ENCODE measurements around the gene GFOD1. TPM values are rescaled to one million over a fixed set of nuclear protein-coding genes. Genes with fewer than 3 reads are reported as not detected.

The GFOD1 gene
- total and polyA plus RNA-seq, 10 of the 15 experiments (the other 5 are each of a cell fraction or from before 2014, with no cell fraction given): 6.5 to 41.4 (median 16.0) TPM

DNA sequence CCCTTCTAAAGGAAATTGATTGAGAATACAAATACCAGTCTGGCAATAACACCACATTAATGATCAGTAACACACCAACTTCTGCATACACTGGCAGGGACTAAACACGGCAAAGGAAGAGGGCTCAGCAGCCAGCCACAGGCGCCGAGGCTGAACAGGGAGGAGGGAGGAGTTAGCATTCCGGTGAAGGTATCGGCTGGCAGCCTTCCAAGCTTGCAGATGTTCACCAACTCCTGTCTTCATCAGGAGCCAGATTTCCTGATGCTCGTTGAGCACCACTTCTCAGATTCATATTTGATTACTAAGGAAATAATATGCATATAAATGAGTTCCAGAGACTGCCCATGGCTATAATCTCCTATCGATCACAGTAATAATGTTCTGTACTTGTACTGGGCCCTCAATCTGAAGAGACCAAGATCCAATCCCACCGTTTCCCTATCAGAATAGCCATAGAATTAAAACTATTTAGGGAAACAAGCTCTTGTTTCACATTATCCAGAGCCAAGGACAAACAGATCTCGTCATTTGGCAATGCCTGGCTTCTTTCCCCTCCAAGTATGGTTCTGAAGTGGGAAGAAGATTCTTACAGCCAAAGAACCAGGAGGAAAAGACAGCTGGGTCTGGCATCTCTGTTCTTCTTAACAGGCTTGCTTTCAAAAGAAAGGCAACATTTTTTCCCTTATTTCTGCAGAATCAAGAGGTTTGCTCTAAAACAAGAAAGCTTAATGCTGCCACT, 42.2 kb downstream of the GFOD1 start:
- no TSS peak for BruUV-seq (replicated peaks)
- Histone ChIP-seq H3K4me3 (no peak overlapping the region), H3K9me3 (replicated peaks; ENCODE audit: control insufficient read depth, insufficient read depth, low read length) (peaks cover 4% of the 10 kb centered on the region; the same call in 1 of the 3 replicates), H3K27me3 (replicated peaks in 1 of 2; ENCODE audit: control insufficient read depth in 2 of 2, insufficient read depth in 2 of 2, low read length in 1 of 2) (no peaks in the 10 kb centered on the region), H4K20me1 (ENCODE audit: control insufficient read depth, insufficient read depth) (no peaks in the 10 kb centered on the region), H3K4me1 (ENCODE audit: control insufficient read depth, insufficient read depth, low read length) (peaks cover 14% of the 10 kb centered on the region), H3K79me2 (ENCODE audit: control insufficient read depth, insufficient read depth, low read length) (peaks cover 22% of the 10 kb centered on the region), H3K36me3 (ENCODE audit: control insufficient read depth in 2 of 2, insufficient read depth in 2 of 2, low read length in 1 of 2) (peaks cover under 1 to 5% of the 10 kb centered on the region in 2 experiments; a peak in 3 of 4 replicates), H3K27ac (ENCODE audit: control insufficient read depth, insufficient read depth) (no peak overlapping the region), H2AFZ (ENCODE audit: control insufficient read depth, low read depth, low read length) (no peak overlapping the region), H3K9ac (ENCODE audit: control insufficient read depth, insufficient read depth, low read length) (no peak overlapping the region), H3K4me2 (ENCODE audit: control insufficient read depth, insufficient read depth) (peak overlapping the region; percentile 34)
- intact Hi-C loops (cut with micrococcal nuclease; ENCODE audit: unreplicated experiment): no loop called here
- ChIA-PET SMC1A (ENCODE audit: uncharacterized antibody, unreplicated experiment) (interaction anchor here (0.6 to 7.4 kb wide), 15 partner anchors 8 to 125 kb away, joined by 3 to 56 read pairs (median 5); no protein-coding TSS in a partner anchor), POLR2A (interaction anchor here (0.6 to 2.1 kb wide), 8 partner anchors 9 to 302 kb away, joined by 3 to 7 read pairs (median 4); no protein-coding TSS in a partner anchor), CTCF (interaction anchor here (0.9 to 2.0 kb wide), 8 partner anchors 9 to 108 kb away, joined by 3 to 9 read pairs (median 7); no protein-coding TSS in a partner anchor), RAD21 (ENCODE audit: unreplicated experiment) (interaction anchor here (0.8 to 1.7 kb wide), 14 partner anchors 8 to 129 kb away, joined by 3 to 11 read pairs (median 3); partner anchors contain the start of gene SIRT5)
- ATAC-seq (peak; percentile 76), FAIRE-seq (peak; percentile 61), DNase-seq (ENCODE audit: low read depth, low spot score) (no peak)
- 78% methylated on average over 9 of the region's 9 CpGs for WGBS (ENCODE audit: insufficient coverage, insufficient replicate concordance, low lambda C conversion rate, missing lambda C conversion rate)
- TF ChIP-seq ZSCAN29 (IDR thresholded peaks at IDR 0.05): no peak
- 0 out of 3 replicates have a peak, but pooled peaks have one; percentile 9 for TF ChIP-seq POU2F2 (IDR thresholded peaks at IDR 0.05; ENCODE audit: borderline replicate concordance, low read depth, low read length)
- in situ Hi-C loops (cut with MboI): no loop called here

- RAD21 ChIA-PET (ENCODE audit: unreplicated experiment): interaction anchor here (0.8 to 1.7 kb wide), 10 partner anchors 7 to 130 kb away, joined by 3 to 11 read pairs (median 3); partner anchors contain the start of gene SIRT5
- Histone ChIP-seq H3K36me3 (ENCODE audit: control insufficient read depth in 2 of 2, insufficient read depth in 2 of 2, low read length in 1 of 2) (no peaks in the 10 kb centered on the region; a peak in 1 of 4 replicates), H3K27ac (ENCODE audit: control insufficient read depth, insufficient read depth) (no peak overlapping the region), H3K9ac (ENCODE audit: control insufficient read depth, insufficient read depth, low read length) (no peak overlapping the region), H3K9me3 (replicated peaks; ENCODE audit: control insufficient read depth, insufficient read depth, low read length) (no peaks in the 10 kb centered on the region; the same call in 2 of the 3 replicates), H3K79me2 (ENCODE audit: control insufficient read depth, insufficient read depth, low read length) (peaks cover 24% of the 10 kb centered on the region), H3K4me2 (ENCODE audit: control insufficient read depth, insufficient read depth) (no peak overlapping the region; the same call in 1 of the 2 replicates), H3K4me3 (no peak overlapping the region), H3K4me1 (ENCODE audit: control insufficient read depth, insufficient read depth, low read length) (peaks cover 14% of the 10 kb centered on the region), H2AFZ (ENCODE audit: control insufficient read depth, low read depth, low read length) (no peak overlapping the region), H3K27me3 (replicated peaks in 1 of 2; ENCODE audit: control insufficient read depth in 2 of 2, insufficient read depth in 2 of 2, low read length in 1 of 2) (no peaks in the 10 kb centered on the region), H4K20me1 (ENCODE audit: control insufficient read depth, insufficient read depth) (no peaks in the 10 kb centered on the region)
- 100% methylated on average over 3 of the region's 3 CpGs for WGBS (ENCODE audit: insufficient coverage, insufficient replicate concordance, low lambda C conversion rate, missing lambda C conversion rate)
- SMC1A ChIA-PET (ENCODE audit: uncharacterized antibody, unreplicated experiment): interaction anchor here (0.6 to 7.4 kb wide), 15 partner anchors 9 to 126 kb away, joined by 3 to 56 read pairs (median 5); no protein-coding TSS in a partner anchor
- POLR2A ChIA-PET: interaction anchor here (0.9 to 2.0 kb wide), 6 partner anchors 9 to 95 kb away, joined by 3 to 9 read pairs (median 4); no protein-coding TSS in a partner anchor
- no peak for FAIRE-seq
- DNase-seq (ENCODE audit: low read depth, low spot score): no peak
- no TSS peak for BruUV-seq (replicated peaks)
- intact Hi-C loops (cut with micrococcal nuclease; ENCODE audit: unreplicated experiment) (no loop called here), in situ Hi-C loops (cut with MboI) (no loop called here)
- CTCF ChIA-PET: interaction anchor here (0.9 to 2.0 kb wide), 8 partner anchors 9 to 107 kb away, joined by 3 to 9 read pairs (median 7); no protein-coding TSS in a partner anchor
- no peak for ATAC-seq
- TF ChIP-seq NBN (IDR thresholded peaks at IDR 0.05): no peak
- TF ChIP-seq MEF2B (IDR thresholded peaks at IDR 0.05; ENCODE audit: partially characterized antibody, poor library complexity, severe bottlenecking): no peak
- TF ChIP-seq IKZF1 (conservative IDR thresholded peaks at IDR 0.05): no peak
- TF ChIP-seq, protein P1, sequence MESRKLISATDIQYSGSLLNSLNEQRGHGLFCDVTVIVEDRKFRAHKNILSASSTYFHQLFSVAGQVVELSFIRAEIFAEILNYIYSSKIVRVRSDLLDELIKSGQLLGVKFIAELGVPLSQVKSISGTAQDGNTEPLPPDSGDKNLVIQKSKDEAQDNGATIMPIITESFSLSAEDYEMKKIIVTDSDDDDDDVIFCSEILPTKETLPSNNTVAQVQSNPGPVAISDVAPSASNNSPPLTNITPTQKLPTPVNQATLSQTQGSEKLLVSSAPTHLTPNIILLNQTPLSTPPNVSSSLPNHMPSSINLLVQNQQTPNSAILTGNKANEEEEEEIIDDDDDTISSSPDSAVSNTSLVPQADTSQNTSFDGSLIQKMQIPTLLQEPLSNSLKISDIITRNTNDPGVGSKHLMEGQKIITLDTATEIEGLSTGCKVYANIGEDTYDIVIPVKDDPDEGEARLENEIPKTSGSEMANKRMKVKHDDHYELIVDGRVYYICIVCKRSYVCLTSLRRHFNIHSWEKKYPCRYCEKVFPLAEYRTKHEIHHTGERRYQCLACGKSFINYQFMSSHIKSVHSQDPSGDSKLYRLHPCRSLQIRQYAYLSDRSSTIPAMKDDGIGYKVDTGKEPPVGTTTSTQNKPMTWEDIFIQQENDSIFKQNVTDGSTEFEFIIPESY (IDR thresholded peaks at IDR 0.05): no peak
- TF ChIP-seq, protein P2, sequence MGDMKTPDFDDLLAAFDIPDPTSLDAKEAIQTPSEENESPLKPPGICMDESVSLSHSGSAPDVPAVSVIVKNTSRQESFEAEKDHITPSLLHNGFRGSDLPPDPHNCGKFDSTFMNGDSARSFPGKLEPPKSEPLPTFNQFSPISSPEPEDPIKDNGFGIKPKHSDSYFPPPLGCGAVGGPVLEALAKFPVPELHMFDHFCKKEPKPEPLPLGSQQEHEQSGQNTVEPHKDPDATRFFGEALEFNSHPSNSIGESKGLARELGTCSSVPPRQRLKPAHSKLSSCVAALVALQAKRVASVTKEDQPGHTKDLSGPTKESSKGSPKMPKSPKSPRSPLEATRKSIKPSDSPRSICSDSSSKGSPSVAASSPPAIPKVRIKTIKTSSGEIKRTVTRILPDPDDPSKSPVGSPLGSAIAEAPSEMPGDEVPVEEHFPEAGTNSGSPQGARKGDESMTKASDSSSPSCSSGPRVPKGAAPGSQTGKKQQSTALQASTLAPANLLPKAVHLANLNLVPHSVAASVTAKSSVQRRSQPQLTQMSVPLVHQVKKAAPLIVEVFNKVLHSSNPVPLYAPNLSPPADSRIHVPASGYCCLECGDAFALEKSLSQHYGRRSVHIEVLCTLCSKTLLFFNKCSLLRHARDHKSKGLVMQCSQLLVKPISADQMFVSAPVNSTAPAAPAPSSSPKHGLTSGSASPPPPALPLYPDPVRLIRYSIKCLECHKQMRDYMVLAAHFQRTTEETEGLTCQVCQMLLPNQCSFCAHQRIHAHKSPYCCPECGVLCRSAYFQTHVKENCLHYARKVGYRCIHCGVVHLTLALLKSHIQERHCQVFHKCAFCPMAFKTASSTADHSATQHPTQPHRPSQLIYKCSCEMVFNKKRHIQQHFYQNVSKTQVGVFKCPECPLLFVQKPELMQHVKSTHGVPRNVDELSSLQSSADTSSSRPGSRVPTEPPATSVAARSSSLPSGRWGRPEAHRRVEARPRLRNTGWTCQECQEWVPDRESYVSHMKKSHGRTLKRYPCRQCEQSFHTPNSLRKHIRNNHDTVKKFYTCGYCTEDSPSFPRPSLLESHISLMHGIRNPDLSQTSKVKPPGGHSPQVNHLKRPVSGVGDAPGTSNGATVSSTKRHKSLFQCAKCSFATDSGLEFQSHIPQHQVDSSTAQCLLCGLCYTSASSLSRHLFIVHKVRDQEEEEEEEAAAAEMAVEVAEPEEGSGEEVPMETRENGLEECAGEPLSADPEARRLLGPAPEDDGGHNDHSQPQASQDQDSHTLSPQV (IDR thresholded peaks at IDR 0.05): no peak
These were observed 42.8 kb downstream of the GFOD1 start for GRCh38 chr6:13444604-13445003.

Data from GM12878 (cell line).